KMS-11 (cell line): ENCODE data around the gene SPEF2.

Source experiments
- H2AFZ ChIP-seq: fragments of 200-600 bp; sonication (generic); 2 replicates; pipeline ENCODE4 v1.6.1; 2016; ENCODE audit warnings: antibody characterized with exemption, mixed run types, low read depth
- H3K27ac ChIP-seq: fragments of 200-600 bp; sonication (generic); 2 replicates; pipeline ENCODE4 v1.6.1; 2016; ENCODE audit warnings: mild to moderate bottlenecking, mixed run types
- H3K27me3 ChIP-seq: fragments of 200-600 bp; sonication (generic); 2 replicates; pipeline ENCODE4 v1.6.1; 2017; ENCODE audit warnings: mild to moderate bottlenecking, low read depth, mixed run types, moderate library complexity; ENCODE audit not compliant: insufficient read depth
- H3K36me3 ChIP-seq: fragments of 200-600 bp; sonication (generic); 2 replicates; pipeline ENCODE4 v1.6.1; 2017; ENCODE audit warnings: mild to moderate bottlenecking, mixed run types; ENCODE audit not compliant: insufficient read depth
- H3K4me1 ChIP-seq: fragments of 200-600 bp; sonication (generic); 2 replicates; pipeline ENCODE4 v1.6.1; 2016; ENCODE audit warnings: mild to moderate bottlenecking, low read depth, mixed run types; ENCODE audit not compliant: poor library complexity, severe bottlenecking
- H3K4me2 ChIP-seq: fragments of 200-600 bp; sonication (generic); 2 replicates; pipeline ENCODE4 v1.7.0; 2016; ENCODE audit warnings: mild to moderate bottlenecking, mixed run types
- H3K4me3 ChIP-seq: fragments of 200-600 bp; sonication (generic); IDR thresholded peaks from 2 replicates; pipeline ENCODE4 v1.6.1; 2017; ENCODE audit warnings: low read depth, low read length, mixed read lengths; ENCODE audit not compliant: insufficient read depth
- H3K79me2 ChIP-seq: fragments of 200-600 bp; sonication (generic); 2 replicates; pipeline ENCODE4 v1.6.1; 2016; ENCODE audit warnings: low read depth, mixed run types; ENCODE audit not compliant: insufficient read depth
- H3K9ac ChIP-seq: fragments of 200-600 bp; sonication (generic); 2 replicates; pipeline ENCODE4 v1.6.1; 2016; ENCODE audit warnings: mild to moderate bottlenecking, mixed run types
- H4K20me1 ChIP-seq: fragments of 200-600 bp; sonication (generic); 2 replicates; pipeline ENCODE4 v1.6.1; 2016; ENCODE audit warnings: mild to moderate bottlenecking, mixed run types; ENCODE audit not compliant: insufficient read depth
- CTCF ChIP-seq: fragments of 200-600 bp; sonication (generic); conservative IDR thresholded peaks from 2 replicates; pipeline ENCODE4 v1.6.1; 2017; ENCODE audit warnings: low read depth, mild to moderate bottlenecking, antibody characterized with exemption, low read length, moderate library complexity, mixed read lengths

The SPEF2 gene

GRCh38 chr5:35776757-35777156, 159.1 kb downstream of the SPEF2 start:
- H3K4me2 ChIP-seq = no peak overlapping the region
- no peak overlapping the region for H2AFZ ChIP-seq
- no peak overlapping the region for H3K9ac ChIP-seq
- no peaks in the 10 kb centered on the region for H3K79me2 ChIP-seq
- H4K20me1 ChIP-seq = no peaks in the 10 kb centered on the region
- no peak overlapping the region for H3K27ac ChIP-seq
- no peaks in the 10 kb centered on the region for H3K27me3 ChIP-seq
- no peak overlapping the region for H3K4me3 ChIP-seq
- TF ChIP-seq CTCF = no peak
- H3K36me3 ChIP-seq = no peaks in the 10 kb centered on the region
- H3K4me1 ChIP-seq = no peaks in the 10 kb centered on the region

GRCh38 chr5:35777358-35778087, 159.9 kb downstream of the SPEF2 start:
- Histone ChIP-seq H3K4me1 (no peaks in the 10 kb centered on the region), H3K9ac (no peak overlapping the region), H3K4me2 (no peak overlapping the region), H3K36me3 (no peaks in the 10 kb centered on the region), H2AFZ (no peak overlapping the region), H3K27ac (no peak overlapping the region), H3K27me3 (no peaks in the 10 kb centered on the region), H4K20me1 (no peaks in the 10 kb centered on the region), H3K4me3 (no peak overlapping the region), H3K79me2 (no peaks in the 10 kb centered on the region)
- peak; percentile 65 for TF ChIP-seq CTCF

GRCh38 chr5:35778259-35778769, 160.7 kb downstream of the SPEF2 start:
- H2AFZ ChIP-seq = no peak overlapping the region
- no peak overlapping the region for H3K27ac ChIP-seq
- H3K4me2 ChIP-seq = no peak overlapping the region
- H3K9ac ChIP-seq = no peak overlapping the region
- no peaks in the 10 kb centered on the region for H3K79me2 ChIP-seq
- no peaks in the 10 kb centered on the region for H4K20me1 ChIP-seq
- no peaks in the 10 kb centered on the region for H3K36me3 ChIP-seq
- no peaks in the 10 kb centered on the region for H3K4me1 ChIP-seq
- no peak for TF ChIP-seq CTCF
- no peak overlapping the region for H3K4me3 ChIP-seq
- no peaks in the 10 kb centered on the region for H3K27me3 ChIP-seq

GRCh38 chr5:35780236-35780635, 162.6 kb downstream of the SPEF2 start:
- H3K27me3 ChIP-seq = no peaks in the 10 kb centered on the region
- H3K79me2 ChIP-seq = no peaks in the 10 kb centered on the region
- no peak for TF ChIP-seq CTCF
- H3K9ac ChIP-seq = no peak overlapping the region
- no peak overlapping the region for H3K4me3 ChIP-seq
- no peak overlapping the region for H2AFZ ChIP-seq
- H3K4me2 ChIP-seq = no peak overlapping the region
- H4K20me1 ChIP-seq = no peaks in the 10 kb centered on the region
- no peak overlapping the region for H3K27ac ChIP-seq
- no peaks in the 10 kb centered on the region for H3K36me3 ChIP-seq
- no peaks in the 10 kb centered on the region for H3K4me1 ChIP-seq
